Activated naive CD4-positive, alpha-beta T cell treated with anti-CD3 and anti-CD28 coated beads, Interleukin-2, amount 10 ng/mL, durations not matched to agents 7 days and 5 days (primary cell): ENCODE data around the gene ZAP70.
A peak's percentile ranks its signal among the peaks of the same experiment; 100 is the strongest.

ENCODE experiments used
- CTCF ChIA-PET: fragments of 350-600 bp; sonication (Branson Sonifier 250); formaldehyde crosslinking; loops from one replicate; lab custom pipeline; 2021; ENCODE audit warnings: antibody characterized with exemption; lab: Charles Lee
- DNase-seq: peaks from one replicate; pipeline ENCODE4 v3.0.0-alpha.2; 2020
- H3K27ac Mint-ChIP-seq: one replicate; pipeline ENCODE4 v1.8.0; 2021; ENCODE audit warnings: mild to moderate bottlenecking, moderate library complexity, mixed read lengths
- H3K27me3 Mint-ChIP-seq: one replicate; pipeline ENCODE4 v1.8.0; 2021; ENCODE audit warnings: mild to moderate bottlenecking, mixed read lengths
- H3K36me3 Mint-ChIP-seq: one replicate; pipeline ENCODE4 v1.8.0; 2021; ENCODE audit warnings: mixed read lengths
- H3K4me1 Mint-ChIP-seq: one replicate; pipeline ENCODE4 v1.8.0; 2021; ENCODE audit warnings: mixed read lengths
- H3K4me3 Mint-ChIP-seq: one replicate; pipeline ENCODE4 v1.8.0; 2021; ENCODE audit warnings: mild to moderate bottlenecking, moderate library complexity, mixed read lengths
- H3K9me3 Mint-ChIP-seq: one replicate; pipeline ENCODE4 v1.8.0; 2021; ENCODE audit warnings: mixed read lengths

Gene ZAP70

DNA sequence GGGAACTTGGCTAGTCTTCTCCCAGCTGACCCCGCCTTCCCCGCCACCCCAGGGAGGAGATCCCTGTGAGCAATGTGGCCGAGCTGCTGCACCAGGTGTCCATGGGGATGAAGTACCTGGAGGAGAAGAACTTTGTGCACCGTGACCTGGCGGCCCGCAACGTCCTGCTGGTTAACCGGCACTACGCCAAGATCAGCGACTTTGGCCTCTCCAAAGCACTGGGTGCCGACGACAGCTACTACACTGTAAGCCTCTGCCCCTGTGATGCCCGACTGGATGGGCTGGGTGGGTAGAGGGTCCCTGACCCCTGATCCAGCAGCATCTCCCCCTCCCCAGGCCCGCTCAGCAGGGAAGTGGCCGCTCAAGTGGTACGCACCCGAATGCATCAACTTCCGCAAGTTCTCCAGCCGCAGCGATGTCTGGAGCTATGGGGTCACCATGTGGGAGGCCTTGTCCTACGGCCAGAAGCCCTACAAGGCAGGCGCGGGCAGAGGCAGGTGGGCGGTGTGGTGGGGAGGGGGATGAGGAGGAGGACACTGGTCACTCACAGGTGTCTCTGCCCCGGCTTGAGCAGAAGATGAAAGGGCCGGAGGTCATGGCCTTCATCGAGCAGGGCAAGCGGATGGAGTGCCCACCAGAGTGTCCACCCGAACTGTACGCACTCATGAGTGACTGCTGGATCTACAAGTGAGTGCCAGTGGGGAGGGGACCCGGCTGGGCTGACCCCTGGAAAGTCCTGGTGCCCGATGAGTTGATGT is 24.2 kb downstream of the ZAP70 start:
- CTCF ChIA-PET: no interaction called here
- Mint-ChIP-seq H3K36me3 (peaks cover 45% of the 10 kb centered on the region), H3K4me1 (peaks cover 30% of the 10 kb centered on the region), H3K27ac (no peak overlapping the region), H3K9me3 (no peaks in the 10 kb centered on the region), H3K4me3 (no peak overlapping the region), H3K27me3 (no peaks in the 10 kb centered on the region)
- no peak for DNase-seq

GRCh38 chr2:97738179-97739019 is 25.0 kb downstream of the ZAP70 start:
- Mint-ChIP-seq H3K27ac (peak overlapping the region; percentile 30), H3K27me3 (no peaks in the 10 kb centered on the region), H3K4me3 (no peak overlapping the region), H3K9me3 (no peaks in the 10 kb centered on the region), H3K36me3 (peaks cover 46% of the 10 kb centered on the region), H3K4me1 (peaks cover 37% of the 10 kb centered on the region)
- CTCF ChIA-PET: interaction anchor here (4.1 kb wide), 1 partner anchor 8 kb away, joined by 30 read pairs; no protein-coding TSS in a partner anchor
- DNase-seq: no peak

- Mint-ChIP-seq H3K9me3 (no peaks in the 10 kb centered on the region), H3K4me3 (no peak overlapping the region), H3K27me3 (no peaks in the 10 kb centered on the region), H3K4me1 (peaks cover 45% of the 10 kb centered on the region), H3K36me3 (peaks cover 48% of the 10 kb centered on the region), H3K27ac (peak overlapping the region; percentile 30)
- CTCF ChIA-PET: interaction anchor here (0.6 to 5.3 kb wide), 10 partner anchors 9 to 35 kb away, joined by 3 to 31 read pairs (median 8); partner anchors contain the start of gene ZAP70
- no peak for DNase-seq
These were observed 25.9 kb downstream of the ZAP70 start for GRCh38 chr2:97739020-97739892.

- Mint-ChIP-seq H3K4me1 (peaks cover 50% of the 10 kb centered on the region), H3K36me3 (peaks cover 53% of the 10 kb centered on the region), H3K27ac (no peak overlapping the region), H3K4me3 (no peak overlapping the region), H3K9me3 (no peaks in the 10 kb centered on the region), H3K27me3 (no peaks in the 10 kb centered on the region)
- CTCF ChIA-PET: interaction anchor here (0.6 to 5.3 kb wide), 11 partner anchors 8 to 36 kb away, joined by 3 to 31 read pairs (median 5); partner anchors contain the start of gene ZAP70
- DNase-seq: no peak
These were observed 26.5 kb downstream of the ZAP70 start for GRCh38 chr2:97739893-97740245.

GRCh38 chr2:97740590-97741182 is 27.3 kb downstream of the ZAP70 start:
- CTCF ChIA-PET: interaction anchor here (0.7 to 5.3 kb wide), 20 partner anchors 7 to 399 kb away, joined by 3 to 31 read pairs (median 4); partner anchors contain the start of gene ZAP70
- peak; percentile 46 for DNase-seq
- H3K27ac Mint-ChIP-seq: peak overlapping the region; percentile 93
- H3K4me1 Mint-ChIP-seq: peaks cover 57% of the 10 kb centered on the region
- H3K27me3 Mint-ChIP-seq: no peaks in the 10 kb centered on the region
- no peaks in the 10 kb centered on the region for H3K9me3 Mint-ChIP-seq
- peak overlapping the region; percentile 17 for H3K4me3 Mint-ChIP-seq
- peaks cover 53% of the 10 kb centered on the region for H3K36me3 Mint-ChIP-seq

GRCh38 chr2:97741251-97741650 is 27.9 kb downstream of the ZAP70 start:
- Mint-ChIP-seq H3K27ac (peak overlapping the region; percentile 93), H3K27me3 (no peaks in the 10 kb centered on the region), H3K4me3 (no peak overlapping the region), H3K4me1 (peaks cover 60% of the 10 kb centered on the region), H3K36me3 (peaks cover 52% of the 10 kb centered on the region), H3K9me3 (no peaks in the 10 kb centered on the region)
- no peak for DNase-seq
- CTCF ChIA-PET: interaction anchor here (0.8 to 5.3 kb wide), 16 partner anchors 10 to 398 kb away, joined by 3 to 31 read pairs (median 5); partner anchors contain the start of gene ZAP70

DNA sequence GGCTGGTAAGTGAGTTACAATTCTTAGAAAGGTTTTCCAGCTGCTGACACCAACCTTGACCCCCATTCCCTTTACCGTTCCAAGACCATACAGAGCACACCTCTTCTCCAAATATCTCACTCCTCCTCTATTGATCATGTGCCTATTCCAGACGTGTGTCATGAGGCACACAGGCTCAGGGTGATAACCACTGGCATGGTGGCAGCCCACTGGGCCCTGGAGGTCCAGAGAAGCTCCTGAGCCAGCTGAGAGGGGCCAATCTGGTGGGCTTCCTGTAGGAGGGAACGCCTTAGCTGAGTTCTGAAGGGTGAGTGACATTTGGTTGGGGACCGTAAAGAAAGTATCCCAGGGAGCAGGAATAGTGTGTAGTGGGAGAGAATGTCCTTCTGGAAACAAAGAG is 28.3 kb downstream of the ZAP70 start:
- Mint-ChIP-seq H3K4me1 (peaks cover 62% of the 10 kb centered on the region), H3K4me3 (peak overlapping the region; percentile 24), H3K27ac (peak overlapping the region; percentile 93), H3K27me3 (no peaks in the 10 kb centered on the region), H3K36me3 (peaks cover 49% of the 10 kb centered on the region), H3K9me3 (no peaks in the 10 kb centered on the region)
- CTCF ChIA-PET: interaction anchor here (0.5 to 5.3 kb wide), 16 partner anchors 9 to 788 kb away, joined by 3 to 31 read pairs (median 6); partner anchors contain the start of gene ZAP70
- no peak for DNase-seq

- H3K27me3 Mint-ChIP-seq: no peaks in the 10 kb centered on the region
- peaks cover 66% of the 10 kb centered on the region for H3K4me1 Mint-ChIP-seq
- peak; percentile 39 for DNase-seq
- no peaks in the 10 kb centered on the region for H3K9me3 Mint-ChIP-seq
- no peak overlapping the region for H3K4me3 Mint-ChIP-seq
- CTCF ChIA-PET: interaction anchor here (0.5 to 6.8 kb wide), 7 partner anchors 12 to 787 kb away, joined by 3 to 79 read pairs (median 10); partner anchors contain the start of gene ZAP70
- peak overlapping the region; percentile 93 for H3K27ac Mint-ChIP-seq
- peaks cover 45% of the 10 kb centered on the region for H3K36me3 Mint-ChIP-seq
These were observed 29.0 kb downstream of the ZAP70 start for GRCh38 chr2:97742381-97742847.

DNA sequence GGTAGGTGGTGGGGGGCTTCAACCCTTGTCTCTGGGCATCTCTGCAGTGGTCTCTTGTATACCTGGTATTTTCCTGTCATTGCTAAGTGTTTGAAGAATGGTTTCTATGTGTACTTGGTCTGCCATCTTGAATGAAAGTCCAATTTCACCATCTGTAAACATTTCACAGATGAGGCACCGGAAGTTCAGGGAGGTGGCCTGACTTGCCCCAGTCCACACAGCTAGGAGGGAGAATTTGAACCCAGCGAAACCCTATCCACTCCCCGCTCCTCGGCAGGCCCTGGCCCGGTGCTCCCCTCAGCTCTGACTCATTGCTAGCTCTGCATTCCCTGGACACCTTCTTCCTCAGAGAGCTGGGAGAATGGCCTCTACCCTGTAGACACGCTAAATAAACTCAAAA is 30.5 kb downstream of the ZAP70 start:
- Mint-ChIP-seq H3K36me3 (peaks cover 36% of the 10 kb centered on the region), H3K27me3 (no peaks in the 10 kb centered on the region), H3K9me3 (no peaks in the 10 kb centered on the region), H3K27ac (peak overlapping the region; percentile 9), H3K4me1 (peaks cover 73% of the 10 kb centered on the region), H3K4me3 (no peak overlapping the region)
- DNase-seq: no peak
- CTCF ChIA-PET: interaction anchor here (0.7 to 6.8 kb wide), 5 partner anchors 25 to 641 kb away, joined by 3 to 79 read pairs (median 5); partner anchors contain the start of gene ZAP70

- CTCF ChIA-PET: interaction anchor here (0.8 to 6.8 kb wide), 3 partner anchors 11 to 46 kb away, joined by 3 to 79 read pairs (median 3); no protein-coding TSS in a partner anchor
- H3K36me3 Mint-ChIP-seq: peaks cover 29% of the 10 kb centered on the region
- peak overlapping the region; percentile 39 for H3K27ac Mint-ChIP-seq
- H3K27me3 Mint-ChIP-seq: no peaks in the 10 kb centered on the region
- H3K4me3 Mint-ChIP-seq: no peak overlapping the region
- no peaks in the 10 kb centered on the region for H3K9me3 Mint-ChIP-seq
- H3K4me1 Mint-ChIP-seq: peaks cover 67% of the 10 kb centered on the region
- DNase-seq: peak; percentile 55
These were observed 32.2 kb downstream of the ZAP70 start for GRCh38 chr2:97745474-97746174.

- CTCF ChIA-PET: interaction anchor here (6.8 kb wide), 1 partner anchor 48 kb away, joined by 79 read pairs; no protein-coding TSS in a partner anchor
These were observed 33.9 kb downstream of the ZAP70 start for GRCh38 chr2:97747285-97747684.

GRCh38 chr2:97747716-97748115 is 34.3 kb downstream of the ZAP70 start:
- Mint-ChIP-seq H3K27ac (no peak overlapping the region), H3K4me1 (peaks cover 46% of the 10 kb centered on the region), H3K36me3 (peaks cover 17% of the 10 kb centered on the region), H3K27me3 (no peaks in the 10 kb centered on the region), H3K9me3 (no peaks in the 10 kb centered on the region), H3K4me3 (no peak overlapping the region)
- no peak for DNase-seq
- CTCF ChIA-PET: interaction anchor here (1.0 to 6.8 kb wide), 12 partner anchors 8 to 155 kb away, joined by 3 to 79 read pairs (median 5); partner anchors contain the start of gene ZAP70

More at GRCh38 chr2:97747285-97747684, 33.9 kb downstream of the ZAP70 start:
- no peak overlapping the region for H3K4me3 Mint-ChIP-seq
- peaks cover 19% of the 10 kb centered on the region for H3K36me3 Mint-ChIP-seq
- H3K4me1 Mint-ChIP-seq: peaks cover 50% of the 10 kb centered on the region
- no peak overlapping the region for H3K27ac Mint-ChIP-seq
- DNase-seq: no peak
- H3K27me3 Mint-ChIP-seq: no peaks in the 10 kb centered on the region
- no peaks in the 10 kb centered on the region for H3K9me3 Mint-ChIP-seq
